ENCODE data around the gene BRME1. TPM values are rescaled to one million over a fixed set of nuclear protein-coding genes. Genes with fewer than 3 reads are reported as not detected.

Gene BRME1
- total and polyA plus RNA-seq, 2 experiments from 2014 or later: 4.0 to 8.2 TPM

DNA sequence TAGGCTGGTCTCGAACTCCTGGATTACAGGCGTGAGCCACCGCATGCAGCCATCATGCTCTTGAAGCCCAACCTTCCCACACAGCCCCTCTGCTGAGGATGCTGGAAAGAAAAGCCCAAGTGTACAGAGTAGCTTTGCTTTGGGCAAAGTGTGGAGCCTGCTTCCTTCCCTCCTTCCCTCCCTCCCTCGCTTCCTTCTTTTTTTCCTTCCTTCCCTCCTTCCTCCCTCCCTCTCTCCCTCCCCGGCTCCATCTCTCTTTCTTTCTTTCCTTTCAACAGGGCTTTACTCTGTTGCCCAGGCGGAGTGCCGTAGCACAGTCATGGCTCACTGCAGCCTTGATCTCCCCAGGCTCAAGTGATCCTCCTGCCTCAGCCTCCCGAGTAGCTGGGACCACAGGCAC lies 2.8 kb upstream of the BRME1 start:
- no peak for DNase-seq (ENCODE audit: low read depth in 1 of 2, low spot score in 1 of 2)
- Histone ChIP-seq H3K4me3 (no peak overlapping the region), H3K27me3 (no peaks in the 10 kb centered on the region), H3K9me3 (ENCODE audit: low read depth) (no peaks in the 10 kb centered on the region), H3K27ac (no peak overlapping the region), H3K36me3 (peaks cover 12% of the 10 kb centered on the region), H3K4me1 (ENCODE audit: low read depth) (peaks cover 4% of the 10 kb centered on the region)
- TF ChIP-seq, protein P1, sequence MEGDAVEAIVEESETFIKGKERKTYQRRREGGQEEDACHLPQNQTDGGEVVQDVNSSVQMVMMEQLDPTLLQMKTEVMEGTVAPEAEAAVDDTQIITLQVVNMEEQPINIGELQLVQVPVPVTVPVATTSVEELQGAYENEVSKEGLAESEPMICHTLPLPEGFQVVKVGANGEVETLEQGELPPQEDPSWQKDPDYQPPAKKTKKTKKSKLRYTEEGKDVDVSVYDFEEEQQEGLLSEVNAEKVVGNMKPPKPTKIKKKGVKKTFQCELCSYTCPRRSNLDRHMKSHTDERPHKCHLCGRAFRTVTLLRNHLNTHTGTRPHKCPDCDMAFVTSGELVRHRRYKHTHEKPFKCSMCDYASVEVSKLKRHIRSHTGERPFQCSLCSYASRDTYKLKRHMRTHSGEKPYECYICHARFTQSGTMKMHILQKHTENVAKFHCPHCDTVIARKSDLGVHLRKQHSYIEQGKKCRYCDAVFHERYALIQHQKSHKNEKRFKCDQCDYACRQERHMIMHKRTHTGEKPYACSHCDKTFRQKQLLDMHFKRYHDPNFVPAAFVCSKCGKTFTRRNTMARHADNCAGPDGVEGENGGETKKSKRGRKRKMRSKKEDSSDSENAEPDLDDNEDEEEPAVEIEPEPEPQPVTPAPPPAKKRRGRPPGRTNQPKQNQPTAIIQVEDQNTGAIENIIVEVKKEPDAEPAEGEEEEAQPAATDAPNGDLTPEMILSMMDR (IDR thresholded peaks at IDR 0.05; ENCODE audit: low read depth, low read length): no peak

DNA sequence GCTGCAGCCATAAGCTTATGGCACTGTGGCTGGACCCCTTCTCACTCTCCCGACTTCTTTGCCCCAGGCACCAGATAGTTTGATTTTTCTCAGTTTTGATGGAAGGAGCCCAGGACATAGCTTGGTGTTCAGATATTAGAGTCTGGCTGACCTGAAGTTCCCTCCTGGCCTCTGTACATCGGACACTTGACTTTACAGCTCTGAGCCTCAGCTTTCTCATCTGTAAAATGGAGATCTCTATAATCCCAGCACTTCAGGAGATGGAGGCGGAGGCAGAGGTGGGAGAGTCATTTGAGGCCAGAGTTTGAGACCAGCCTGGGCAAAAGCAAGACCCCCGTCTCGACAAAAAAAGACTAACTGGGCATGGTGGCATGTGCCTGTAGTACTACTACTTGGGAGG lies 993 bp upstream of the BRME1 start:
- H3K27ac ChIP-seq: no peak overlapping the region
- peaks cover 4% of the 10 kb centered on the region for H3K4me1 ChIP-seq (ENCODE audit: low read depth)
- H3K4me3 ChIP-seq: peak overlapping the region; percentile 80
- no peak for DNase-seq (ENCODE audit: low read depth in 1 of 2, low spot score in 1 of 2)
- H3K36me3 ChIP-seq: peaks cover 6% of the 10 kb centered on the region
- no peaks in the 10 kb centered on the region for H3K9me3 ChIP-seq (ENCODE audit: low read depth)
- no peaks in the 10 kb centered on the region for H3K27me3 ChIP-seq
- TF ChIP-seq, protein P1 (IDR thresholded peaks at IDR 0.05; ENCODE audit: low read depth, low read length): no peak

DNA sequence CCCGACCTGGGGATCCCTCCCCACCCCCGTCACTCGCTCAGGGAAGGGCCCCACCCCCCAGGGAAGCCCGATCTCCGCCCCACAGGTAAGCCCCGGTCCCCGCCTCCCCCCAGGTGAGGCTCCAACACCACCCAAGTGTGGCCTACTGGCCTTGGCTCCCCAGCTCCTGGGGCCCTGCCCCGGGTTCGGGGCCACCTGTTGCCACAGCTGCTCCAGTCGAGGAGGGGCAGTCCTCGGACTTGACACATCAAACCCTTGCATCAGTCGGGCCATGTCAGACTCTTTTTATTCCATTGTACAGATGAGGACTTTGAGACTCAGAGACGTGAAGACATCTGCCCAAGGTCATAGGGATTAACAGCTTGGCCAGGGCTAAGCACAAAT lies 596 bp upstream of the BRME1 start:
- peaks cover 4% of the 10 kb centered on the region for H3K4me1 ChIP-seq (ENCODE audit: low read depth)
- no peaks in the 10 kb centered on the region for H3K27me3 ChIP-seq
- peak overlapping the region; percentile 80 for H3K4me3 ChIP-seq
- no peak for DNase-seq (ENCODE audit: low read depth in 1 of 2, low spot score in 1 of 2)
- TF ChIP-seq, protein P1 (IDR thresholded peaks at IDR 0.05; ENCODE audit: low read depth, low read length): no peak
- H3K36me3 ChIP-seq: peaks cover 6% of the 10 kb centered on the region
- no peaks in the 10 kb centered on the region for H3K9me3 ChIP-seq (ENCODE audit: low read depth)
- no peak overlapping the region for H3K27ac ChIP-seq

DNA sequence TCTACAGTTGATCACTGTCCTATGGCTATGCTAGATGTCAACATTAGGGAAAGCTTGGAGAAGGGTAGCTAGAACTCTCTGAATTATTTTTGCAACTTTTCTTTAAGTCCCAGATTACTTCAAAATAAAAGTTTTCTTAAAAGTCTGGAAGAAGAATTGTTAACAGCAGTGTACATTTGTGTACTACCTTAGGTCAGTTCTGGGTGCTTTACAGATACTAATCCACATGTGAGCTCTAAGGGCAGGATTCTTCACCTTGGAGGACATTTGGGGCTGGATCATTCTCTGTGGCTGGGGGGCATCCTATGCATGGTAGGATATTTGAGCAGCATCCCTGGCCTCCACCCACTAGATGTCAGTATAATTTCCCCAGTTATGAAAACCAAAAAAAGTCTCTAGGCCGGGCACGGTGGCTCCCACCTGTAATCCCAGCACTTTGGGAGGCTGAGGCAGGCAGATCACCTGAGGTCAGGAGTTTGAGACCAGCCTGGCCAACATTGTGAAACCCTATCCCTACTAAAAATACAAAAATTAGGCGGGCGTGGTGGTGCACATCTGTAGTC lies 2.8 kb downstream of the BRME1 start:
- Histone ChIP-seq H3K4me3 (no peak overlapping the region), H3K36me3 (no peaks in the 10 kb centered on the region), H3K4me1 (ENCODE audit: low read depth) (peaks cover 4% of the 10 kb centered on the region), H3K27ac (no peak overlapping the region), H3K9me3 (ENCODE audit: low read depth) (no peaks in the 10 kb centered on the region), H3K27me3 (no peaks in the 10 kb centered on the region)
- peak in 1 of 2 donors; percentile 15 for DNase-seq (ENCODE audit: low read depth in 1 of 2, low spot score in 1 of 2)
- TF ChIP-seq, protein P1 (IDR thresholded peaks at IDR 0.05; ENCODE audit: low read depth, low read length): peak; percentile 38

DNA sequence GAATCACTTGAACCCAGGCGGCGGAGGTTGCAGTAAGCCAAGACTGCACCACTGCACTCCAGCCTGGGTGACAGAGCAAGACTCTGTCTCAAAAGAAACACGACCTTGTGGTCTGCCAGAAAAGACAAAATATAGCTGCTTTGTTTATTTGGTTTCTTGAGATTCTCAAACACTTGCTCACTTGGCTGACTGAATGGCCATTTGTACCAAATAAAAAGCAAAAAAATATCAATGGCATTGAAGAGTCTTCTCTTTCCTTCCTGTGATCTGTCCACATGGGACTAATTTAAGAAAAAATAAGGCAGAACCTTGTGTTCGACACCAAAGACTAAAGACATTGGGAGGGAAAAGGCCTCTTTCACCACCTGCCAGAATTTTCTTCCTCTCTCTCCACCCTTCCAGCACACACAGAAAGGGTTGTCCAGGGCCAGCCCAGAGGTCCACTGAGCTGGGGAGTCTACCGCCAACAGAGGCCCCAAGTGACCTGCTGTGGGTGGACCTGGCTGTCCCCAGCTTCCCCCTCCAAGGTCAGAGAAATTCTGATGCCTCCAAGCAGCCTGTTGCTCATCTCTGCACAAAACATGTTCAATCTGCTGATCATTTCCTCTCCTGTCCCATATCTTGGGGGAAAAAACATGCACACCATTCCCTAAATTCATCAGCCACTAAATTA lies 5.9 kb downstream of the BRME1 start:
- no peaks in the 10 kb centered on the region for H3K9me3 ChIP-seq (ENCODE audit: low read depth)
- H3K4me1 ChIP-seq (ENCODE audit: low read depth): no peaks in the 10 kb centered on the region
- DNase-seq (ENCODE audit: low read depth in 1 of 2, low spot score in 1 of 2): no peak
- H3K4me3 ChIP-seq: no peak overlapping the region
- TF ChIP-seq, protein P1 (IDR thresholded peaks at IDR 0.05; ENCODE audit: low read depth, low read length): no peak
- no peak overlapping the region for H3K27ac ChIP-seq
- H3K27me3 ChIP-seq: no peaks in the 10 kb centered on the region
- no peaks in the 10 kb centered on the region for H3K36me3 ChIP-seq

Data from cardiac muscle cell (in vitro differentiated cells and primary cell).